Measurements from ENCODE around the gene TMED4. TPM values are rescaled to one million over a fixed set of nuclear protein-coding genes. Genes with fewer than 3 reads are reported as not detected.

The TMED4 gene
- polyA plus RNA-seq, 1 donor (not counting 4 experiments of a cell fraction or from before 2014, with no cell fraction given) = 45.8 TPM

DNA sequence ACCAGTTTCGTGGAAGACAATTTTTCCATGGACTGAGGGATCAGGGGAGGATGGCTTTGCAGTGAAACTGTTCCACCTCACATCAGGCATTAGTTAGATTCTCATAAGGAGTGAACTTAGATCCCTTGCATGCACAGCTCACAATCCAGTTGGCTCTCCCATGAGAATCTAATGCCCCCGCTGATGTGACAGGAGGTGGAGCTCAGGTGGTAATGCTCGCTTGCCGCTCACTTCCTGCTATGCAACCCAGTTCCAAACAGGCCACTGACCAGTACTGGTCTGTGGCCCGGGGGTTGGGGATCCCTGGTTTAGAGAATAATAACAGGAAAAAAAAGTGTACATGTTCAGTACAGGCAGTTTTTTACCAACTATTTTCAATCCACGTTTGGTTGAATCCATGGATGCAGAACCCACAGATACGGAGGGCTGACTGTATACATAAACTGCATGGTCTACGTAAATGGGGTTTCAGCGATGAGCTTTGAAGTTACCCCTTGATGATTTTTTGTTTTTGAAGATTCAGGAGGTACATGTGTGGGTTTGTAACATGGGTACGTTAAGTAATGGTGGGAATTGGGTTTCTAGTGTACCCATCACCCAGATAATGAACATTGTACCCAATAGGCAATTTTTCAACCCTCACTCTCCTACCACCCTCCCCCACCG, 48.9 kb upstream of the TMED4 start:
- H3K4me3 ChIP-seq (ENCODE audit: control insufficient read depth in 2 of 3, extremely low read depth in 1 of 3, insufficient read depth in 2 of 3, low read depth in 1 of 3, low read length in 3 of 3) = no peak overlapping the region
- H3K9me1 ChIP-seq (ENCODE audit: control insufficient read depth, extremely low read depth, insufficient read depth, low read length) = peaks cover 2% of the 10 kb centered on the region
- dilution Hi-C loops (cut with MboI; ENCODE audit: extremely low pct_ligation_motif_present, low sequenced_read_pairs) = no loop called here
- no peaks in the 10 kb centered on the region for H3K9me3 ChIP-seq (ENCODE audit: control insufficient read depth, low read depth, low read length)
- no peaks in the 10 kb centered on the region for H4K20me1 ChIP-seq (ENCODE audit: control insufficient read depth, extremely low read depth, insufficient read depth, low read length)
- no peak overlapping the region for H2AFZ ChIP-seq (ENCODE audit: control insufficient read depth, low read length)
- peaks cover 9% of the 10 kb centered on the region for H3K79me2 ChIP-seq (ENCODE audit: control insufficient read depth, insufficient read depth, low read length)
- no peak overlapping the region for H3K9ac ChIP-seq (ENCODE audit: control insufficient read depth, extremely low read depth, insufficient read depth, low read length)
- peaks cover 18 to 34% of the 10 kb centered on the region in 2 experiments for H3K36me3 ChIP-seq (ENCODE audit: control insufficient read depth in 2 of 2, extremely low read depth in 1 of 2, insufficient read depth in 2 of 2, low read length in 2 of 2)
- TF ChIP-seq, protein P1, sequence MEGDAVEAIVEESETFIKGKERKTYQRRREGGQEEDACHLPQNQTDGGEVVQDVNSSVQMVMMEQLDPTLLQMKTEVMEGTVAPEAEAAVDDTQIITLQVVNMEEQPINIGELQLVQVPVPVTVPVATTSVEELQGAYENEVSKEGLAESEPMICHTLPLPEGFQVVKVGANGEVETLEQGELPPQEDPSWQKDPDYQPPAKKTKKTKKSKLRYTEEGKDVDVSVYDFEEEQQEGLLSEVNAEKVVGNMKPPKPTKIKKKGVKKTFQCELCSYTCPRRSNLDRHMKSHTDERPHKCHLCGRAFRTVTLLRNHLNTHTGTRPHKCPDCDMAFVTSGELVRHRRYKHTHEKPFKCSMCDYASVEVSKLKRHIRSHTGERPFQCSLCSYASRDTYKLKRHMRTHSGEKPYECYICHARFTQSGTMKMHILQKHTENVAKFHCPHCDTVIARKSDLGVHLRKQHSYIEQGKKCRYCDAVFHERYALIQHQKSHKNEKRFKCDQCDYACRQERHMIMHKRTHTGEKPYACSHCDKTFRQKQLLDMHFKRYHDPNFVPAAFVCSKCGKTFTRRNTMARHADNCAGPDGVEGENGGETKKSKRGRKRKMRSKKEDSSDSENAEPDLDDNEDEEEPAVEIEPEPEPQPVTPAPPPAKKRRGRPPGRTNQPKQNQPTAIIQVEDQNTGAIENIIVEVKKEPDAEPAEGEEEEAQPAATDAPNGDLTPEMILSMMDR (optimal IDR thresholded peaks at IDR 0.05 in 1 of 3, IDR thresholded peaks at IDR 0.05 in 1 of 3, conservative IDR thresholded peaks at IDR 0.05 in 1 of 3; ENCODE audit: extremely low read depth in 1 of 3, insufficient read depth in 2 of 3, low read length in 3 of 3) = no peak
- no peak for TF ChIP-seq EZH2 (IDR thresholded peaks at IDR 0.05; ENCODE audit: low read length)
- FAIRE-seq (no peak), DNase-seq (ENCODE audit: low read depth, low spot score) (no peak)
- H3K4me2 ChIP-seq (ENCODE audit: control insufficient read depth, extremely low read depth, insufficient read depth, low read depth, low read length) = no peak overlapping the region
- H3K4me1 ChIP-seq (ENCODE audit: control insufficient read depth, extremely low read depth, insufficient read depth, low read length) = peaks cover 25% of the 10 kb centered on the region
- no peaks in the 10 kb centered on the region for H3K27me3 ChIP-seq (ENCODE audit: control insufficient read depth, extremely low read depth, insufficient read depth, low read length)
- no peak overlapping the region for H3K27ac ChIP-seq (ENCODE audit: control insufficient read depth, insufficient read depth, low read length)

GRCh38 chr7:44629829-44630522, 47.9 kb upstream of the TMED4 start:
- no peak overlapping the region for H3K27ac ChIP-seq (ENCODE audit: control insufficient read depth, insufficient read depth, low read length)

More at GRCh38 chr7:44629829-44630522, 47.9 kb upstream of the TMED4 start:
- H3K4me2 ChIP-seq (ENCODE audit: control insufficient read depth, extremely low read depth, insufficient read depth, low read depth, low read length) = no peak overlapping the region
- TF ChIP-seq EZH2 (IDR thresholded peaks at IDR 0.05; ENCODE audit: low read length) = no peak
- TF ChIP-seq, protein P1 (optimal IDR thresholded peaks at IDR 0.05 in 1 of 3, IDR thresholded peaks at IDR 0.05 in 1 of 3, conservative IDR thresholded peaks at IDR 0.05 in 1 of 3; ENCODE audit: extremely low read depth in 1 of 3, insufficient read depth in 2 of 3, low read length in 3 of 3) = no peak
- FAIRE-seq = no peak
- no peaks in the 10 kb centered on the region for H4K20me1 ChIP-seq (ENCODE audit: control insufficient read depth, extremely low read depth, insufficient read depth, low read length)
- H2AFZ ChIP-seq (ENCODE audit: control insufficient read depth, low read length) = no peak overlapping the region
- peaks cover 19% of the 10 kb centered on the region for H3K79me2 ChIP-seq (ENCODE audit: control insufficient read depth, insufficient read depth, low read length)
- H3K27me3 ChIP-seq (ENCODE audit: control insufficient read depth, extremely low read depth, insufficient read depth, low read length) = no peaks in the 10 kb centered on the region
- peaks cover 22 to 39% of the 10 kb centered on the region in 2 experiments for H3K36me3 ChIP-seq (ENCODE audit: control insufficient read depth in 2 of 2, extremely low read depth in 1 of 2, insufficient read depth in 2 of 2, low read length in 2 of 2)
- no peaks in the 10 kb centered on the region for H3K9me3 ChIP-seq (ENCODE audit: control insufficient read depth, low read depth, low read length)
- peaks cover 22% of the 10 kb centered on the region for H3K4me1 ChIP-seq (ENCODE audit: control insufficient read depth, extremely low read depth, insufficient read depth, low read length)
- no peak for DNase-seq (ENCODE audit: low read depth, low spot score)
- no peak overlapping the region for H3K4me3 ChIP-seq (ENCODE audit: control insufficient read depth in 2 of 3, extremely low read depth in 1 of 3, insufficient read depth in 2 of 3, low read depth in 1 of 3, low read length in 3 of 3)
- dilution Hi-C loops (cut with MboI; ENCODE audit: extremely low pct_ligation_motif_present, low sequenced_read_pairs) = no loop called here
- H3K9me1 ChIP-seq (ENCODE audit: control insufficient read depth, extremely low read depth, insufficient read depth, low read length) = peaks cover 2% of the 10 kb centered on the region
- H3K9ac ChIP-seq (ENCODE audit: control insufficient read depth, extremely low read depth, insufficient read depth, low read length) = no peak overlapping the region

All from keratinocyte (primary cell).